C4-2B (cell line): ENCODE measurements around the gene CCDC69.

Experiments
- CTCF ChIP-seq: fragments of 450-650 bp; conservative IDR thresholded peaks from 2 replicates; pipeline ENCODE4 v1.5.1; 2017; ENCODE audit warnings: mild to moderate bottlenecking
- ZFX ChIP-seq: fragments of 450-650 bp; IDR thresholded peaks from 2 replicates; pipeline ENCODE4 v1.6.1; 2017

- TF ChIP-seq CTCF (no peak), ZFX (no peak)
Measured at GRCh38 chr5:151162776-151163175, 61.1 kb downstream of the CCDC69 start.
